Measurements from ENCODE around the gene ARPC1B.
"Not testable (repeated sequence)": the region's sequence is repeated elsewhere in the genome, so short reads cannot be mapped to it uniquely, and the experiment has no call there.

ARPC1B gene

GRCh38 chr7:99415513-99416127, 41.1 kb downstream of the ARPC1B start:
- DNase-seq = peak; percentile 38

- no peak for DNase-seq
These were observed 43.7 kb downstream of the ARPC1B start for GRCh38 chr7:99418260-99418659.

GRCh38 chr7:99419323-99420021, 44.9 kb downstream of the ARPC1B start:
- DNase-seq = no peak

GRCh38 chr7:99420213-99420612, 45.7 kb downstream of the ARPC1B start:
- no peak for DNase-seq

- DNase-seq = no peak
These were observed 46.5 kb downstream of the ARPC1B start for GRCh38 chr7:99420986-99421385.

- no peak for DNase-seq
These were observed 47.7 kb downstream of the ARPC1B start for GRCh38 chr7:99422186-99422585.

- DNase-seq = no peak
These were observed 48.1 kb downstream of the ARPC1B start for GRCh38 chr7:99422625-99423024.

- DNase-seq = no peak
These were observed 50.6 kb downstream of the ARPC1B start for GRCh38 chr7:99424932-99425730.

- DNase-seq = no peak
These were observed 54.5 kb downstream of the ARPC1B start for GRCh38 chr7:99428972-99429566.

GRCh38 chr7:99429756-99430155, 55.2 kb downstream of the ARPC1B start:
- DNase-seq = no peak

- not testable (repeated sequence) for DNase-seq
These were observed 57.4 kb downstream of the ARPC1B start for GRCh38 chr7:99431756-99432540.

GRCh38 chr7:99433158-99433557, 58.6 kb downstream of the ARPC1B start:
- no peak for DNase-seq

GRCh38 chr7:99437946-99438572, 63.5 kb downstream of the ARPC1B start:
- DNase-seq = no peak

GRCh38 chr7:99438573-99439480, 64.3 kb downstream of the ARPC1B start, which contains the start of the genes CPSF4 and PTCD1:
Gene CPSF4, plus strand, starts transcription at chr7:99438943. Its CDS starts 140 bp downstream, at chr7:99439083.
Gene PTCD1, minus strand, starts transcription at chr7:99438798. Its CDS starts 3,556 bp downstream, at chr7:99435242.
- DNase-seq = peak; percentile 95

GRCh38 chr7:99440195-99440594, 65.7 kb downstream of the ARPC1B start:
- DNase-seq = peak; percentile 41

All from fibroblast of upper back skin (primary cell).